Measurements from ENCODE around the gene NT5DC3. TPM values are rescaled to one million over a fixed set of nuclear protein-coding genes. Genes with fewer than 3 reads are reported as not detected.
A peak's percentile ranks its signal among the peaks of the same experiment; 100 is the strongest.

Gene NT5DC3
- total and polyA plus RNA-seq, 11 donors = 0.95 to 6.3 (median 3.7) TPM

DNA sequence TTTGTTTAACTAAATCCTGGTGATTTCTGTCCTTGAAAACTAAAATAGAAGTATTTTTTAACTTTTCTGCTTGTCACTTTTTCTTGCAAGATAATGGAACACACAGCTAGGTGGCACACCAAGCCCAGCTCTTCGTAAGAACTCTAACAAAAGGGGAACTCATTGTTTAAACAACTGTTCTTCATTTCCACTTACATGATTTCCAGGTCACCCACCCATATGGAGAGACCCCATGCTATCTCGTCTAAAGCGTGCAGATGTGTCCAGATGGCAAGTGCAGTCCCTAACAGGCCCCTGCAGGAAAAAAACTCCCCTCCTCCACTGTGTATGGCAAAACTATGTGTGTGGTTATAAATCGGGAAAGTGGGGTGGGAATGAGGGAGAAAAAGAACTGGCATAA lies 43.3 kb upstream of the NT5DC3 start:
- no peaks in the 10 kb centered on the region for H3K36me3 ChIP-seq
- TF ChIP-seq POLR2A (IDR thresholded peaks at IDR 0.05) = no peak
- TF ChIP-seq, protein P1, sequence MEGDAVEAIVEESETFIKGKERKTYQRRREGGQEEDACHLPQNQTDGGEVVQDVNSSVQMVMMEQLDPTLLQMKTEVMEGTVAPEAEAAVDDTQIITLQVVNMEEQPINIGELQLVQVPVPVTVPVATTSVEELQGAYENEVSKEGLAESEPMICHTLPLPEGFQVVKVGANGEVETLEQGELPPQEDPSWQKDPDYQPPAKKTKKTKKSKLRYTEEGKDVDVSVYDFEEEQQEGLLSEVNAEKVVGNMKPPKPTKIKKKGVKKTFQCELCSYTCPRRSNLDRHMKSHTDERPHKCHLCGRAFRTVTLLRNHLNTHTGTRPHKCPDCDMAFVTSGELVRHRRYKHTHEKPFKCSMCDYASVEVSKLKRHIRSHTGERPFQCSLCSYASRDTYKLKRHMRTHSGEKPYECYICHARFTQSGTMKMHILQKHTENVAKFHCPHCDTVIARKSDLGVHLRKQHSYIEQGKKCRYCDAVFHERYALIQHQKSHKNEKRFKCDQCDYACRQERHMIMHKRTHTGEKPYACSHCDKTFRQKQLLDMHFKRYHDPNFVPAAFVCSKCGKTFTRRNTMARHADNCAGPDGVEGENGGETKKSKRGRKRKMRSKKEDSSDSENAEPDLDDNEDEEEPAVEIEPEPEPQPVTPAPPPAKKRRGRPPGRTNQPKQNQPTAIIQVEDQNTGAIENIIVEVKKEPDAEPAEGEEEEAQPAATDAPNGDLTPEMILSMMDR (IDR thresholded peaks at IDR 0.05) = peak in 9 of 12 donors; percentile 10 to 55 (median 32)
- no peak overlapping the region for H3K4me3 ChIP-seq
- 27 to 50% (median 41%) methylated on average over 4 of the region's 4 CpGs for WGBS, 4 donors
- no peak for DNase-seq
- no peaks in the 10 kb centered on the region for H3K27me3 ChIP-seq
- no peak for ATAC-seq
- H3K9me3 ChIP-seq = no peaks in the 10 kb centered on the region
- peaks cover 0 to 13% (median 0%) of the 10 kb centered on the region in 12 donors for H3K4me1 ChIP-seq
- H3K27ac ChIP-seq = no peak overlapping the region
- intact Hi-C loops (cut with DNase I) = loop anchor here in 4 of 10 donors (2.0 to 10.0 kb wide), 4 partner anchors 43 to 230 kb away; no protein-coding TSS in a partner anchor

DNA sequence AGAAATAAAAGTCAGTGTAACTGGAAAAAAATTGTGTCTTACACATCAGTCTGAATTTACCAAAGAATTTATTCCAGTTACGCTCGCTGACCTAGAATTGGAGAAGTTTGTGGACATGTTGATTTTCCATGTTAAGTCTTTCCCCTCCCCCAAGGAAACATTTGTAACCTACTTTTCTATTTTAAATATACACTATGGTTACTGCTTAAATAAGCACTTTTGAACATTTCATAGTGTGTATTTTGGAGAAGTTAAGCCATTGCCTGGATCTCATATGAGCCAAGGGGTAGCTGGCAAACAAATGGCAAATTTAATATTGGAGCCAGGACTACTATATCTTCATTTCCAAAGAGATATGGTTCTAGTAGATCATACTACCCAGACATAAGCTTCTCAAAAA lies 42.9 kb upstream of the NT5DC3 start:
- H3K36me3 ChIP-seq = no peaks in the 10 kb centered on the region
- DNase-seq = no peak
- no peak overlapping the region for H3K27ac ChIP-seq
- ATAC-seq = no peak
- no peak for TF ChIP-seq POLR2A (IDR thresholded peaks at IDR 0.05)
- TF ChIP-seq, protein P1 (IDR thresholded peaks at IDR 0.05) = no peak
- WGBS, 4 donors = 91 to 96% (median 93%) methylated on average over 2 of the region's 2 CpGs
- H3K4me1 ChIP-seq = peaks cover 0 to 13% (median 0%) of the 10 kb centered on the region in 12 donors
- intact Hi-C loops (cut with DNase I) = loop anchor here in 4 of 10 donors (2.0 to 10.0 kb wide), 4 partner anchors 43 to 231 kb away; no protein-coding TSS in a partner anchor
- no peaks in the 10 kb centered on the region for H3K27me3 ChIP-seq
- no peak overlapping the region for H3K4me3 ChIP-seq
- no peaks in the 10 kb centered on the region for H3K9me3 ChIP-seq

DNA sequence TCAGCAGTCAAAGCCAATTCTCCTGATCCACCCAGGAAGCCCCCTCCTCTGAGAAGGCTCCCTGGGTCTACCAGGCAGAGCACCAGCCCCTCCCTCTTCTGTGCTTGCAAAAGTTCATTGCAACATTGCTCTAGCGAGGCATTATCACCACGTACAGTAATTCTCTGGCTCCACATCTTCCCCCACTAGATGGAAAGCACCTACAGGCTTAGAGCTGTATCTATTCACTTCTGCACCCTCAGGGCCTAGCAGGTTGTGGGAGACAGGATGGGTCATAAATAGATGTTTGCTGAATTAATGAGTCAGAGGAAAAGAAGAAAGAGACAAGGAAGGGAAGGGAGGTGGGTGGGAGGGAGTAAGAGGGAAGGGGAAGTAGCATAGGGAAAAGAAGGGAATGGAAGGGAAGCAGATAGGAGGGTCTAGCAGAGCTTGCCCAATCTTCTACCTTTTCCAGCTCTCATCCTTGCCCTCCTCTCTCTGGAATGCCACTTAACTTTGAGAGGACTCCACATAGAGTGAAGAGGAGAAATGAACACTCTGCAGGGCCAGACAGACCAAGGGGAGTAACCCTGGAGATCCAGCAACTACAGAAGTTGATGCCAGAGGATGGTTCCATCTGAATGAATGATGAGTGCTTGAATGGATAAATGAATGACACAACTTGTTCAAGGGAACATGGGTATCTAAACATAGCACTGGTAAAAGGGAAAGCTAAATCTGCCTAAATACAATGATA lies 42.0 kb upstream of the NT5DC3 start:
- intact Hi-C loops (cut with DNase I) = loop anchor here in 4 of 10 donors (5.0 to 10.0 kb wide), 3 partner anchors 44 to 232 kb away; no protein-coding TSS in a partner anchor

DNA sequence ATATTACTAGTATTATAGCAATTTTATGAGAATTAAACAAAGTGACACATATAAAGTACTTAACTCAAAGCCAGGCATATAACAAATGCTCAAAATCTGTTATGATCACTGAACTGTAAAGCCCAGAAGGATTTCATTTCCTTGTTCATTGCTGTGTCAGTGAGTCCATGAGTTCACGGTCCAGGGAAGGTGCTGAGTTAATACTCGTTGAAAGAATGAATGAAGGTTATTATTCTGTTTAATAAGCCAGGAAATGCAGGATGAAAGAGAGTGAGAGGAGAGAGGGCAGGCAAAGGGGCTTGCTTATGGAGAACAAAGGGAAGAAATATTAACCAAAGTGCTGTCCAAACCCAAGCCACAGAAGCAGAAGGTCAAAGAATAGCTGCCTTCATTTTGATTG lies 40.2 kb upstream of the NT5DC3 start:
- 56 to 69% (median 68%) methylated on average over 2 of the region's 2 CpGs for WGBS, 4 donors
- Histone ChIP-seq H3K27ac (no peak overlapping the region), H3K27me3 (no peaks in the 10 kb centered on the region), H3K36me3 (no peaks in the 10 kb centered on the region), H3K4me1 (peaks cover 0 to 13% (median 0%) of the 10 kb centered on the region in 12 donors), H3K4me3 (no peak overlapping the region), H3K9me3 (no peaks in the 10 kb centered on the region)
- ATAC-seq (no peak), DNase-seq (no peak)
- TF ChIP-seq POLR2A (IDR thresholded peaks at IDR 0.05) = no peak
- TF ChIP-seq, protein P1 (IDR thresholded peaks at IDR 0.05) = no peak
- intact Hi-C loops (cut with DNase I) = loop anchor here in 4 of 10 donors (5.0 to 10.0 kb wide), 3 partner anchors 46 to 234 kb away; no protein-coding TSS in a partner anchor

More for the DNA sequence above, 42.0 kb upstream of the NT5DC3 start:
- ATAC-seq (no peak), DNase-seq (no peak)
- no peaks in the 10 kb centered on the region for H3K27me3 ChIP-seq
- no peaks in the 10 kb centered on the region for H3K36me3 ChIP-seq
- peaks cover 0 to 13% (median 0%) of the 10 kb centered on the region in 12 donors for H3K4me1 ChIP-seq
- WGBS, 4 donors = 58 to 72% (median 66%) methylated on average over 2 of the region's 2 CpGs
- H3K4me3 ChIP-seq = no peak overlapping the region
- H3K9me3 ChIP-seq = no peaks in the 10 kb centered on the region
- H3K27ac ChIP-seq = no peak overlapping the region
- TF ChIP-seq POLR2A (IDR thresholded peaks at IDR 0.05) = no peak
- TF ChIP-seq, protein P1 (IDR thresholded peaks at IDR 0.05) = no peak
